Measurements from ENCODE around the gene OR13C3.

Gene OR13C3

GRCh38 chr9:104564358-104564757, 27.7 kb upstream of the OR13C3 start:
- no peak for DNase-seq (ENCODE audit: extremely low read depth, insufficient read length)
- no peak for TF ChIP-seq CTCF (IDR thresholded peaks at IDR 0.05; ENCODE audit: insufficient read depth, low read length, poor library complexity, severe bottlenecking)
- Histone ChIP-seq H3K4me3 (replicated peaks; ENCODE audit: low read depth, low read length) (no peak overlapping the region), H3K36me3 (ENCODE audit: control insufficient read depth, insufficient read depth, low read length) (no peaks in the 10 kb centered on the region), H3K27me3 (replicated peaks; ENCODE audit: control insufficient read depth, insufficient read depth, low read length) (no peaks in the 10 kb centered on the region)

GRCh38 chr9:104556830-104557634, 20.4 kb upstream of the OR13C3 start:
- TF ChIP-seq CTCF (IDR thresholded peaks at IDR 0.05; ENCODE audit: insufficient read depth, low read length, poor library complexity, severe bottlenecking): no peak
- no peaks in the 10 kb centered on the region for H3K36me3 ChIP-seq (ENCODE audit: control insufficient read depth, insufficient read depth, low read length)
- H3K27me3 ChIP-seq (replicated peaks; ENCODE audit: control insufficient read depth, insufficient read depth, low read length): no peaks in the 10 kb centered on the region
- DNase-seq (ENCODE audit: extremely low read depth, insufficient read length): no peak
- no peak overlapping the region for H3K4me3 ChIP-seq (replicated peaks; ENCODE audit: low read depth, low read length)

- no peak for TF ChIP-seq CTCF (IDR thresholded peaks at IDR 0.05; ENCODE audit: insufficient read depth, low read length, poor library complexity, severe bottlenecking)
- Histone ChIP-seq H3K36me3 (ENCODE audit: control insufficient read depth, insufficient read depth, low read length) (no peaks in the 10 kb centered on the region), H3K27me3 (replicated peaks; ENCODE audit: control insufficient read depth, insufficient read depth, low read length) (no peaks in the 10 kb centered on the region), H3K4me3 (replicated peaks; ENCODE audit: low read depth, low read length) (no peak overlapping the region)
- no peak for DNase-seq (ENCODE audit: extremely low read depth, insufficient read length)
These were observed 18.9 kb upstream of the OR13C3 start for GRCh38 chr9:104555521-104555920.

GRCh38 chr9:104553261-104553660, 16.6 kb upstream of the OR13C3 start:
- H3K4me3 ChIP-seq (replicated peaks; ENCODE audit: low read depth, low read length): no peak overlapping the region
- no peaks in the 10 kb centered on the region for H3K27me3 ChIP-seq (replicated peaks; ENCODE audit: control insufficient read depth, insufficient read depth, low read length)
- DNase-seq (ENCODE audit: extremely low read depth, insufficient read length): no peak
- TF ChIP-seq CTCF (IDR thresholded peaks at IDR 0.05; ENCODE audit: insufficient read depth, low read length, poor library complexity, severe bottlenecking): no peak
- no peaks in the 10 kb centered on the region for H3K36me3 ChIP-seq (ENCODE audit: control insufficient read depth, insufficient read depth, low read length)

GRCh38 chr9:104544644-104545043, 8.0 kb upstream of the OR13C3 start:
- H3K27me3 ChIP-seq (replicated peaks; ENCODE audit: control insufficient read depth, insufficient read depth, low read length): no peaks in the 10 kb centered on the region
- no peak for TF ChIP-seq CTCF (IDR thresholded peaks at IDR 0.05; ENCODE audit: insufficient read depth, low read length, poor library complexity, severe bottlenecking)
- no peaks in the 10 kb centered on the region for H3K36me3 ChIP-seq (ENCODE audit: control insufficient read depth, insufficient read depth, low read length)
- no peak for DNase-seq (ENCODE audit: extremely low read depth, insufficient read length)
- no peak overlapping the region for H3K4me3 ChIP-seq (replicated peaks; ENCODE audit: low read depth, low read length)
